NCI-H460 (cell line): Measurements from ENCODE around the gene AKT1. TPM values are rescaled to one million over a fixed set of nuclear protein-coding genes. Genes with fewer than 3 reads are reported as not detected.
A peak's percentile ranks its signal among the peaks of the same experiment; 100 is the strongest.
"Not testable (repeated sequence)": the region's sequence is repeated elsewhere in the genome, so short reads cannot be mapped to it uniquely, and the experiment has no call there.

ENCODE experiments used
- DNase-seq: peaks from one replicate; pipeline ENCODE4 v3.0.0-alpha.2; 2016; ENCODE audit warnings: low read depth; ENCODE audit errors: extremely low read depth
- total RNA-seq: library from RNA; depleted of rRNA; stranded (reverse); fragments of >200 nt; shearing (Covaris generic); gene quantifications from 2 replicates; pipeline ENCODE4 v1.2.3, GENCODE V29; 2014

AKT1 gene
- total RNA-seq, 1 experiment from 2014 or later: 83.9 TPM

- DNase-seq: no peak
Measured at GRCh38 chr14:104757681-104758392, 37.7 kb downstream of the AKT1 start.

GRCh38 chr14:104757238-104757585 is 38.3 kb downstream of the AKT1 start:
- no peak for DNase-seq

- no peak for DNase-seq
Measured at GRCh38 chr14:104756477-104757237, 38.9 kb downstream of the AKT1 start.

- DNase-seq: no peak
Measured at GRCh38 chr14:104755621-104756020, 39.9 kb downstream of the AKT1 start.

- no peak for DNase-seq
Measured at GRCh38 chr14:104754213-104754851, 41.2 kb downstream of the AKT1 start.

GRCh38 chr14:104753528-104754212 is 41.9 kb downstream of the AKT1 start:
- DNase-seq: no peak

GRCh38 chr14:104752735-104753527 is 42.6 kb downstream of the AKT1 start, which contains the start of gene SIVA1:
Gene SIVA1, plus strand, starts transcription at chr14:104753147. Its CDS starts 55 bp downstream, at chr14:104753202.
- peak; percentile 99 for DNase-seq

GRCh38 chr14:104752423-104752734 is 43.2 kb downstream of the AKT1 start:
- no peak for DNase-seq

- DNase-seq: no peak
Measured at GRCh38 chr14:104751539-104752422, 43.8 kb downstream of the AKT1 start.

- DNase-seq: not testable (repeated sequence)
Measured at GRCh38 chr14:104750753-104751057, 44.8 kb downstream of the AKT1 start.

GRCh38 chr14:104750056-104750752 is 45.3 kb downstream of the AKT1 start:
- DNase-seq: no peak

GRCh38 chr14:104749111-104749649 is 46.4 kb downstream of the AKT1 start:
- DNase-seq: no peak

- no peak for DNase-seq
Measured at GRCh38 chr14:104747876-104748275, 47.7 kb downstream of the AKT1 start.

- DNase-seq: no peak
Measured at GRCh38 chr14:104746934-104747481, 48.5 kb downstream of the AKT1 start.

GRCh38 chr14:104746071-104746545 is 49.4 kb downstream of the AKT1 start:
- DNase-seq: no peak

- no peak for DNase-seq
Measured at GRCh38 chr14:104745431-104745830, 50.1 kb downstream of the AKT1 start.

- DNase-seq: no peak
Measured at GRCh38 chr14:104744484-104744883, 51.1 kb downstream of the AKT1 start.
